ENCODE measurements around the gene PACS1.
"Not testable (repeated sequence)": the region's sequence is repeated elsewhere in the genome, so short reads cannot be mapped to it uniquely, and the experiment has no call there.

The PACS1 gene

GRCh38 chr11:66268952-66269905 lies 199.2 kb downstream of the PACS1 start:
- no peak for TF ChIP-seq CTCF (IDR thresholded peaks at IDR 0.05; ENCODE audit: insufficient read depth, missing control alignments)
- no peak for DNase-seq (ENCODE audit: insufficient read length, low spot score)
- no peak for FAIRE-seq

- no peak for TF ChIP-seq CTCF (IDR thresholded peaks at IDR 0.05; ENCODE audit: insufficient read depth, missing control alignments)
- DNase-seq (ENCODE audit: insufficient read length, low spot score) (no peak), FAIRE-seq (no peak)
These were observed 201.7 kb downstream of the PACS1 start for GRCh38 chr11:66271816-66272215.

GRCh38 chr11:66272596-66272995 lies 202.5 kb downstream of the PACS1 start:
- FAIRE-seq: no peak

GRCh38 chr11:66274219-66274618 lies 204.1 kb downstream of the PACS1 start:
- no peak for FAIRE-seq
- TF ChIP-seq CTCF (IDR thresholded peaks at IDR 0.05; ENCODE audit: insufficient read depth, missing control alignments): no peak
- no peak for DNase-seq (ENCODE audit: insufficient read length, low spot score)

More at GRCh38 chr11:66272596-66272995, 202.5 kb downstream of the PACS1 start:
- no peak for TF ChIP-seq CTCF (IDR thresholded peaks at IDR 0.05; ENCODE audit: insufficient read depth, missing control alignments)
- DNase-seq (ENCODE audit: insufficient read length, low spot score): no peak

GRCh38 chr11:66275396-66275795 lies 205.3 kb downstream of the PACS1 start:
- no peak for TF ChIP-seq CTCF (IDR thresholded peaks at IDR 0.05; ENCODE audit: insufficient read depth, missing control alignments)
- DNase-seq (ENCODE audit: insufficient read length, low spot score): no peak
- no peak for FAIRE-seq

GRCh38 chr11:66275984-66276612 lies 206.0 kb downstream of the PACS1 start:
- TF ChIP-seq CTCF (IDR thresholded peaks at IDR 0.05; ENCODE audit: insufficient read depth, missing control alignments): no peak
- FAIRE-seq: no peak
- DNase-seq (ENCODE audit: insufficient read length, low spot score): no peak

- FAIRE-seq; DNase-seq (ENCODE audit: insufficient read length, low spot score): not testable (repeated sequence)
These were observed 206.5 kb downstream of the PACS1 start for GRCh38 chr11:66276619-66277018.

GRCh38 chr11:66277064-66277463 lies 207.0 kb downstream of the PACS1 start:
- not testable (repeated sequence) for FAIRE-seq; DNase-seq (ENCODE audit: insufficient read length, low spot score)

All from D721Med (cell line).